Central memory CD4-positive, alpha-beta T cell (primary cell): ENCODE data around the gene DCAKD.

Experiments used
- DNase-seq: peaks from one replicate; pipeline ENCODE4 v3.0.0; 2022

The DCAKD gene

GRCh38 chr17:44999433-44999832, 52.0 kb downstream of the DCAKD start:
- no peak for DNase-seq

GRCh38 chr17:44998646-44999045, 52.8 kb downstream of the DCAKD start:
- DNase-seq, result no peak

- no peak for DNase-seq
These were observed 53.5 kb downstream of the DCAKD start for GRCh38 chr17:44997733-44998520.

- DNase-seq, result no peak
These were observed 55.1 kb downstream of the DCAKD start for GRCh38 chr17:44996304-44996703.

- DNase-seq, result no peak
These were observed 55.9 kb downstream of the DCAKD start for GRCh38 chr17:44995436-44996001.

GRCh38 chr17:44992242-44992939, 59.0 kb downstream of the DCAKD start:
- no peak for DNase-seq

GRCh38 chr17:44990994-44991393, 60.4 kb downstream of the DCAKD start:
- DNase-seq, result no peak

- no peak for DNase-seq
These were observed 61.8 kb downstream of the DCAKD start for GRCh38 chr17:44989552-44990138.

GRCh38 chr17:44988044-44988942, 63.1 kb downstream of the DCAKD start:
- no peak for DNase-seq

GRCh38 chr17:44983563-44983962, 67.9 kb downstream of the DCAKD start:
- no peak for DNase-seq

GRCh38 chr17:44982113-44982702, 69.2 kb downstream of the DCAKD start:
- DNase-seq, result no peak

GRCh38 chr17:44981221-44981968, 70.0 kb downstream of the DCAKD start:
- DNase-seq, result no peak

- DNase-seq, result no peak
These were observed 71.9 kb downstream of the DCAKD start for GRCh38 chr17:44979426-44979995.

GRCh38 chr17:44978807-44979206, 72.6 kb downstream of the DCAKD start:
- DNase-seq, result no peak

- no peak for DNase-seq
These were observed 73.5 kb downstream of the DCAKD start for GRCh38 chr17:44977814-44978550.

GRCh38 chr17:44977065-44977464, 74.4 kb downstream of the DCAKD start:
- DNase-seq, result no peak

GRCh38 chr17:44976206-44976605, 75.2 kb downstream of the DCAKD start:
- no peak for DNase-seq
